GM19035 (cell line): ENCODE results near the gene HVCN1.
A peak's percentile ranks its signal among the peaks of the same experiment; 100 is the strongest.
"Not testable (repeated sequence)": the region's sequence is repeated elsewhere in the genome, so short reads cannot be mapped to it uniquely, and the experiment has no call there.

Experiments used
- ATAC-seq: cut with Tn5 transposase; IDR thresholded peaks from one replicate; pipeline ENCODE4 v1.9.1; 2021; ENCODE audit not compliant: unreplicated experiment

The HVCN1 gene

GRCh38 chr12:110668480-110669192 is 20.3 kb downstream of the HVCN1 start:
- ATAC-seq: peak; percentile 5

GRCh38 chr12:110667671-110668070 is 21.2 kb downstream of the HVCN1 start:
- no peak for ATAC-seq

GRCh38 chr12:110666892-110667291 is 22.0 kb downstream of the HVCN1 start:
- ATAC-seq: no peak

GRCh38 chr12:110661337-110661972 is 27.5 kb downstream of the HVCN1 start:
- peak; percentile 90 for ATAC-seq

- ATAC-seq: no peak
Observed at GRCh38 chr12:110658878-110659277, 30.0 kb downstream of the HVCN1 start.

GRCh38 chr12:110658242-110658641 is 30.7 kb downstream of the HVCN1 start:
- ATAC-seq: no peak

- no peak for ATAC-seq
Observed at GRCh38 chr12:110657747-110658146, 31.2 kb downstream of the HVCN1 start.

GRCh38 chr12:110656071-110656655 is 32.8 kb downstream of the HVCN1 start:
- ATAC-seq: no peak

- ATAC-seq: not testable (repeated sequence)
Observed at GRCh38 chr12:110654238-110654637, 34.7 kb downstream of the HVCN1 start.

GRCh38 chr12:110649341-110649847 is 39.5 kb downstream of the HVCN1 start:
- no peak for ATAC-seq

GRCh38 chr12:110647631-110648040 is 41.3 kb downstream of the HVCN1 start:
- ATAC-seq: no peak

- ATAC-seq: no peak
Observed at GRCh38 chr12:110641521-110641920, 47.4 kb downstream of the HVCN1 start.

GRCh38 chr12:110640275-110641025 is 48.5 kb downstream of the HVCN1 start:
- no peak for ATAC-seq

- ATAC-seq: no peak
Observed at GRCh38 chr12:110639336-110640141, 49.4 kb downstream of the HVCN1 start.

GRCh38 chr12:110638796-110639195 is 50.1 kb downstream of the HVCN1 start:
- no peak for ATAC-seq

GRCh38 chr12:110637869-110638441 is 51.0 kb downstream of the HVCN1 start:
- ATAC-seq: no peak

GRCh38 chr12:110636516-110636915 is 52.4 kb downstream of the HVCN1 start:
- no peak for ATAC-seq

- no peak for ATAC-seq
Observed at GRCh38 chr12:110635055-110635454, 53.9 kb downstream of the HVCN1 start.

GRCh38 chr12:110627500-110628195 is 61.3 kb downstream of the HVCN1 start:
- ATAC-seq: no peak

GRCh38 chr12:110622582-110622981 is 66.3 kb downstream of the HVCN1 start:
- no peak for ATAC-seq
